Measurements from ENCODE around the gene SQSTM1. TPM values are rescaled to one million over a fixed set of nuclear protein-coding genes. Genes with fewer than 3 reads are reported as not detected.

The SQSTM1 gene
- total RNA-seq: 100 to 1,000 TPM; 127 to 208 TPM
- polyA plus RNA-seq: 100 to 1,000 TPM; 303 to 330 TPM

GRCh38 chr5:179820483-179821297 is at the start of gene SQSTM1:
Gene SQSTM1, plus strand, starts transcription at chr5:179820905. Its CDS starts 32 bp downstream, at chr5:179820937.
- Histone ChIP-seq H3K27me3 (ENCODE audit: control insufficient read depth in 4 of 4, insufficient read depth in 4 of 4, low read length in 3 of 4) (no peaks in the 10 kb centered on the region), H3K9me3 (ENCODE audit: control insufficient read depth in 4 of 4, low read length in 3 of 4) (no peaks in the 10 kb centered on the region), H3K36me3 (ENCODE audit: control insufficient read depth in 4 of 4, insufficient read depth in 3 of 4, low read depth in 1 of 4, low read length in 3 of 4) (peaks cover 12 to 23% (median 19%) of the 10 kb centered on the region in 4 donors), H3K9ac (ENCODE audit: low read depth in 1 of 2, low read length in 2 of 2) (peak within 1 kb of the TSS; percentile 57 to 98), H3K4me3 (ENCODE audit: low read depth in 1 of 3, low read length in 3 of 3) (peak within 1 kb of the TSS; percentile 64 to 92 (median 80)), H3K27ac (ENCODE audit: low read depth in 1 of 2, low read length in 2 of 2) (peak within 1 kb of the TSS; percentile 94 to 99), H3K4me1 (ENCODE audit: control insufficient read depth in 4 of 4, insufficient read depth in 4 of 4, low read length in 3 of 4) (peaks cover 30 to 73% (median 52%) of the 10 kb centered on the region in 4 donors)
- DNase-seq (ENCODE audit: low spot score): peak; percentile 89
- WGBS: under 1% methylated on average over 81 of the region's 81 CpGs
- TF ChIP-seq RAD21 (IDR thresholded peaks at IDR 0.05): peak in 1 of 2 donors; percentile 7
- TF ChIP-seq JUND (IDR thresholded peaks at IDR 0.05): no peak
- TF ChIP-seq ATF3 (IDR thresholded peaks at IDR 0.05): no peak
- peak; percentile 60 for TF ChIP-seq REST (IDR thresholded peaks at IDR 0.05)
- peak in 1 of 2 donors; percentile 10 for TF ChIP-seq HNF4A (conservative IDR thresholded peaks at IDR 0.05)
- peak; percentile 55 to 81 for TF ChIP-seq EGR1 (IDR thresholded peaks at IDR 0.05; ENCODE audit: low read depth in 2 of 2)
- peak; percentile 68 for TF ChIP-seq YY1 (IDR thresholded peaks at IDR 0.05)
- peak; percentile 40 for TF ChIP-seq SP1 (IDR thresholded peaks at IDR 0.05)

- TF ChIP-seq GABPA (IDR thresholded peaks at IDR 0.05 in 1 of 2, conservative IDR thresholded peaks at IDR 0.05 in 1 of 2) (no peak), NR2F2 (IDR thresholded peaks at IDR 0.05) (peak; percentile 12)
- Histone ChIP-seq H3K27ac (ENCODE audit: low read depth in 1 of 2, low read length in 2 of 2) (no peak overlapping the region), H3K36me3 (ENCODE audit: control insufficient read depth in 4 of 4, insufficient read depth in 3 of 4, low read depth in 1 of 4, low read length in 3 of 4) (peaks cover 15 to 54% (median 51%) of the 10 kb centered on the region in 4 donors), H3K4me1 (ENCODE audit: control insufficient read depth in 4 of 4, insufficient read depth in 4 of 4, low read length in 3 of 4) (peaks cover under 1 to 23% (median 15%) of the 10 kb centered on the region in 4 donors), H3K4me3 (ENCODE audit: low read depth in 1 of 3, low read length in 3 of 3) (no peak overlapping the region), H3K9ac (ENCODE audit: low read depth in 1 of 2, low read length in 2 of 2) (no peak overlapping the region), H3K9me3 (ENCODE audit: control insufficient read depth in 4 of 4, low read length in 3 of 4) (no peaks in the 10 kb centered on the region), H3K27me3 (ENCODE audit: control insufficient read depth in 4 of 4, insufficient read depth in 4 of 4, low read length in 3 of 4) (no peaks in the 10 kb centered on the region)
- DNase-seq (ENCODE audit: low spot score): no peak
- WGBS: 78% methylated on average over 4 of the region's 4 CpGs
Observed at GRCh38 chr5:179771311-179771895, 49.3 kb upstream of the SQSTM1 start.

- no peaks in the 10 kb centered on the region for H3K9me3 ChIP-seq (ENCODE audit: control insufficient read depth in 4 of 4, low read length in 3 of 4)
- TF ChIP-seq REST (IDR thresholded peaks at IDR 0.05) (no peak), RXRA (IDR thresholded peaks at IDR 0.05) (no peak), ATF3 (IDR thresholded peaks at IDR 0.05) (no peak), MAX (IDR thresholded peaks at IDR 0.05) (no peak), HNF4G (IDR thresholded peaks at IDR 0.05) (no peak), HNF4A (conservative IDR thresholded peaks at IDR 0.05) (no peak), GABPA (IDR thresholded peaks at IDR 0.05 in 1 of 2, conservative IDR thresholded peaks at IDR 0.05 in 1 of 2) (no peak), FOXA1 (IDR thresholded peaks at IDR 0.05) (no peak), JUND (IDR thresholded peaks at IDR 0.05) (no peak), NR2F2 (IDR thresholded peaks at IDR 0.05) (no peak), RAD21 (IDR thresholded peaks at IDR 0.05) (no peak), FOXA2 (IDR thresholded peaks at IDR 0.05) (no peak), EGR1 (IDR thresholded peaks at IDR 0.05; ENCODE audit: low read depth in 2 of 2) (no peak)
Observed at GRCh38 chr5:179772351-179772750, 48.4 kb upstream of the SQSTM1 start.

More at GRCh38 chr5:179772351-179772750, 48.4 kb upstream of the SQSTM1 start:
- Histone ChIP-seq H3K4me1 (ENCODE audit: control insufficient read depth in 4 of 4, insufficient read depth in 4 of 4, low read length in 3 of 4) (peaks cover 0 to 13% (median 7%) of the 10 kb centered on the region in 4 donors), H3K27ac (ENCODE audit: low read depth in 1 of 2, low read length in 2 of 2) (no peak overlapping the region), H3K27me3 (ENCODE audit: control insufficient read depth in 4 of 4, insufficient read depth in 4 of 4, low read length in 3 of 4) (no peaks in the 10 kb centered on the region), H3K36me3 (ENCODE audit: control insufficient read depth in 4 of 4, insufficient read depth in 3 of 4, low read depth in 1 of 4, low read length in 3 of 4) (peaks cover 15 to 57% (median 50%) of the 10 kb centered on the region in 4 donors), H3K4me3 (ENCODE audit: low read depth in 1 of 3, low read length in 3 of 3) (no peak overlapping the region), H3K9ac (ENCODE audit: low read depth in 1 of 2, low read length in 2 of 2) (no peak overlapping the region)
- WGBS: 92% methylated on average over 6 of the region's 6 CpGs
- no peak for DNase-seq (ENCODE audit: low spot score)

All from liver (tissue), 9 donors.